Colonic mucosa (tissue), 4 donors: ENCODE data around the gene ABCC8. TPM values are rescaled to one million over a fixed set of nuclear protein-coding genes. Genes with fewer than 3 reads are reported as not detected.

ENCODE experiments used
- DNase-seq: peaks from one replicate; pipeline ENCODE4 v3.0.0-alpha.2; 2020
- H3K27ac ChIP-seq: fragments of 200-600 bp; one replicate; pipeline ENCODE4 v1.8.0; 2021
- H3K27me3 ChIP-seq: fragments of 200-600 bp; one replicate; pipeline ENCODE4 v1.8.0; 2021
- H3K36me3 ChIP-seq: fragments of 200-600 bp; one replicate; pipeline ENCODE4 v1.8.0; 2021
- H3K4me1 ChIP-seq: fragments of 200-600 bp; one replicate; pipeline ENCODE4 v1.8.0; 2021; ENCODE audit warnings: mild to moderate bottlenecking
- H3K4me3 ChIP-seq: fragments of 200-600 bp; one replicate; pipeline ENCODE4 v1.8.0; 2021
- H3K9ac ChIP-seq, 2 donors: one replicate each; pipeline ENCODE4 v1.7.0; 2013; ENCODE audit warnings: control low read depth in 2 of 2, low read depth in 2 of 2, low read length in 2 of 2
- H3K9me3 ChIP-seq: fragments of 200-600 bp; one replicate; pipeline ENCODE4 v1.8.0; 2021
- intact Hi-C: fragments of 100-400 bp; cut with DNase I; formaldehyde crosslinking; loops from one replicate; pipeline ENCODE4 v1.14.1; 2022
- total RNA-seq, 2 donors: library from RNA; stranded (reverse); fragmentation: NEBNext Ultra II Directional in 1 of 2; extraction: Animal tissue kit (Norgen Biotek cat#: 25700) in 1 of 2; gene quantifications; one replicate each; pipeline ENCODE4 v1.2.1, GENCODE V29; 2021
- TF ChIP-seq, protein P1 (sequence below): fragments of 200-600 bp; IDR thresholded peaks from one replicate; pipeline ENCODE4 v1.8.0; 2022; ENCODE audit warnings: antibody characterized with exemption, mild to moderate bottlenecking
- donor health status: healthy.
- donor health status: DM: no; HTN: no; CAD: no.
- donor health status: DM: no; HTN: no; CAD: no.

The ABCC8 gene
- total RNA-seq, 2 donors from 2014 or later: 2.1 to 4.7 TPM

- Histone ChIP-seq H3K9me3 (no peaks in the 10 kb centered on the region), H3K4me1 (no peaks in the 10 kb centered on the region), H3K9ac (peak overlapping the region in 1 of 2 donors; percentile 15), H3K27me3 (peaks cover 25% of the 10 kb centered on the region), H3K27ac (no peak overlapping the region), H3K4me3 (no peak overlapping the region), H3K36me3 (no peaks in the 10 kb centered on the region)
- intact Hi-C loops: no loop called here
- TF ChIP-seq, protein P1, sequence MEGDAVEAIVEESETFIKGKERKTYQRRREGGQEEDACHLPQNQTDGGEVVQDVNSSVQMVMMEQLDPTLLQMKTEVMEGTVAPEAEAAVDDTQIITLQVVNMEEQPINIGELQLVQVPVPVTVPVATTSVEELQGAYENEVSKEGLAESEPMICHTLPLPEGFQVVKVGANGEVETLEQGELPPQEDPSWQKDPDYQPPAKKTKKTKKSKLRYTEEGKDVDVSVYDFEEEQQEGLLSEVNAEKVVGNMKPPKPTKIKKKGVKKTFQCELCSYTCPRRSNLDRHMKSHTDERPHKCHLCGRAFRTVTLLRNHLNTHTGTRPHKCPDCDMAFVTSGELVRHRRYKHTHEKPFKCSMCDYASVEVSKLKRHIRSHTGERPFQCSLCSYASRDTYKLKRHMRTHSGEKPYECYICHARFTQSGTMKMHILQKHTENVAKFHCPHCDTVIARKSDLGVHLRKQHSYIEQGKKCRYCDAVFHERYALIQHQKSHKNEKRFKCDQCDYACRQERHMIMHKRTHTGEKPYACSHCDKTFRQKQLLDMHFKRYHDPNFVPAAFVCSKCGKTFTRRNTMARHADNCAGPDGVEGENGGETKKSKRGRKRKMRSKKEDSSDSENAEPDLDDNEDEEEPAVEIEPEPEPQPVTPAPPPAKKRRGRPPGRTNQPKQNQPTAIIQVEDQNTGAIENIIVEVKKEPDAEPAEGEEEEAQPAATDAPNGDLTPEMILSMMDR: no peak
- DNase-seq: peak; percentile 68
These were observed 2.9 kb upstream of the ABCC8 start for GRCh38 chr11:17479284-17480214.

DNA sequence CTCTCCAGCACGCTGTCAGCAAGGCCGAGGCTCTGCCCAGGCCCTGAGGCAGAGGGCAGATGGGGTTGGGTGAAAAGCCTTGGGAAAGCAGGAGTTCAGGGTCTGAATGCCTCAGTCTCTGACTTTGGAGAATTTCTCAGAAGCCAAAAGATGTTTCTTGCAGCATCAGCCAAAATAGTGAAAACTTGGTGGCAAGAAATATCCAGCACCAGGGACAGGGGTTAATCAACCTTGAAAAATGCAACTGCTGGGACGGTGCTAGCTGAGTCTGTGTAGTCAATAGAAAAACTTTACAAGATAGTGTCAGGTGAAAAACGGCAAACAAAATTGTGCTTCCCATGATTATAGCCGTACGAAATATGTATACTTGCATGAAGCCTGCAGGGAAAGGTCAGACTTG lies 1.4 kb upstream of the ABCC8 start:
- DNase-seq: no peak
- H3K36me3 ChIP-seq: no peaks in the 10 kb centered on the region
- H3K4me3 ChIP-seq: no peak overlapping the region
- H3K27me3 ChIP-seq: peaks cover 26% of the 10 kb centered on the region
- no peaks in the 10 kb centered on the region for H3K9me3 ChIP-seq
- no peak overlapping the region for H3K9ac ChIP-seq
- TF ChIP-seq, protein P1: no peak
- no peak overlapping the region for H3K27ac ChIP-seq
- H3K4me1 ChIP-seq: no peaks in the 10 kb centered on the region
- intact Hi-C loops: no loop called here

DNA sequence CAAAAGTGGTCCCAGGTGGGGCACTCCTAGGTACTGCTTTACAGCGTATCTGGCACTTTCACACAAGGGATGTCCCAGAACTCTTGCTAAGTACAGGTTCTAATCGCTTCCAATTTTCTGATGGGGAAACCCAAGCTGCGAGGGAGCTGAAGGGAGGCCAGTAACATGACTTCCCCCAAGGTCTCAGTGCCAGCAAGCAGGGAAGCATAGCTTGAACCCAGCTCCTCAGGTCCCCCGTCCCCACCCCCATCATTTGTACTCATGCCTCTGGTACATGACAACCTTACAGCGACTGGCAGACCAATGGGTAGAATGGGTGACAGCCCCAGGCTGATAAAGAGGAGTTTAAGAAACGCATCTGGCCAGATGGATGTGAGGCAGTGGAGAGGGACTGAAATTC lies 716 bp upstream of the ABCC8 start:
- intact Hi-C loops: no loop called here
- no peaks in the 10 kb centered on the region for H3K36me3 ChIP-seq
- no peak for DNase-seq
- TF ChIP-seq, protein P1: no peak
- H3K9me3 ChIP-seq: no peaks in the 10 kb centered on the region
- no peaks in the 10 kb centered on the region for H3K4me1 ChIP-seq
- H3K27ac ChIP-seq: no peak overlapping the region
- no peak overlapping the region for H3K9ac ChIP-seq
- peaks cover 26% of the 10 kb centered on the region for H3K27me3 ChIP-seq
- H3K4me3 ChIP-seq: no peak overlapping the region

DNA sequence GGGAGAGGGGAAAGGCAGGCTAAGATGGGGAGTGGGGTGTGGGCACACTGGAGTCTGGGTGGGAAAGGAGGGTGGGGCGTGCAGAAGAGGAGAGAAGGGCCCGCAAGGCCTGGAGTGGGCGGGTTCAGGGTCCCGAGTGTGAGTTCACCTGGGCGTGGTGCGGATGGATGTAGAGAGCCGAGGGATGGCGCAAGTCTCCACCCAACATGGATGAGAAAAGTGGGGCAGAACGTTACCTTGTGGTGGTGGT lies 364 bp upstream of the ABCC8 start:
- intact Hi-C loops: no loop called here
- Histone ChIP-seq H3K36me3 (no peaks in the 10 kb centered on the region), H3K9ac (no peak overlapping the region), H3K27me3 (peaks cover 26% of the 10 kb centered on the region), H3K9me3 (no peaks in the 10 kb centered on the region), H3K4me3 (no peak overlapping the region), H3K27ac (no peak overlapping the region), H3K4me1 (no peaks in the 10 kb centered on the region)
- TF ChIP-seq, protein P1: no peak
- no peak for DNase-seq

DNA sequence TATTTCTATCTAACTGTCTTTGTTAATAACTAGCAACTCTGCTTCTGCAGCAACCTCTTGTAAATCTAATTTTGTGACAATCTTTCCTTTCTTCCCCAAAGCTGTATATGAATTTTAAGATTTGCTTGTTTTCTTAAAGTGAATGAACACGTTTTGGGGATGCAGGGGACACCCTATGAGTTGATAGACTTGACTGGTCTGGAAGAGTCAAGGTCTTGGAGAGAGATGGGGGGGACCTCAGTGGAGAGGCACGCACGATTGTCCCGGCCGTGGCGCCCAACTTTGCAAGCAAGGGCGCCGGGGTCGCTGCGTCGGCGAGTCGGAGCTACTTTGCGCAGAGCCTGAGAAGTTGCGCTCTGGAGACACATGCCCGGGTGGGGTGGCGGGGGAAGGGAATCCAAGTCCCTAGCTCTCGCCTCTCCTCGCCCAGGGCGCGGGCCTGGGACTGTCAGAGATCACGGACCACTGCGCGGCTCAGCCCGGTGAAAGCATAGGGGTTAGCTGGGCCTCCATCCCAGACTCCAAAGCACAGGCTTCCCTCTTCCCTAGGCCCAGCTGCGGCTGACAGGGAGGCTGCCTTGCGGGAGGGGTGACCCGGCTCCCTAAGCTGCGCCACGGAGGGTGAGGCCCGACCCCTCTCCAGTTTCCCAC lies 854 bp downstream of the ABCC8 start:
- H3K36me3 ChIP-seq: no peaks in the 10 kb centered on the region
- intact Hi-C loops: no loop called here
- no peaks in the 10 kb centered on the region for H3K4me1 ChIP-seq
- H3K9me3 ChIP-seq: no peaks in the 10 kb centered on the region
- no peak overlapping the region for H3K4me3 ChIP-seq
- no peak overlapping the region for H3K27ac ChIP-seq
- TF ChIP-seq, protein P1: no peak
- peaks cover 26% of the 10 kb centered on the region for H3K27me3 ChIP-seq
- DNase-seq: no peak
- H3K9ac ChIP-seq: no peak overlapping the region
